A673 (cell line): ENCODE data around the gene GLO1. TPM values are rescaled to one million over a fixed set of nuclear protein-coding genes. Genes with fewer than 3 reads are reported as not detected.

Experiments used
- BruUV-seq: library from RNA; stranded (reverse); fragments of 400-500 nt; replicated peaks from 2 replicates; lab custom pipeline; 2021; lab: Mats Ljungman, UMichigan
- CTCF ChIA-PET: fragments of 300-600 bp; sonication (Branson Sonifier 250); formaldehyde crosslinking; loops from one replicate; lab custom pipeline; 2022; ENCODE audit warnings: antibody characterized with exemption; lab: Charles Lee
- POLR2A ChIA-PET: fragments of 300-600 bp; sonication (Branson Sonifier 250); formaldehyde crosslinking; loops from one replicate; lab custom pipeline; 2022; ENCODE audit warnings: antibody characterized with exemption; ENCODE audit not compliant: low non-redundant PET; lab: Charles Lee
- DNase-seq: peaks from one replicate; pipeline ENCODE4 v3.0.0-alpha.2; 2015; ENCODE audit warnings: low spot score
- H3K27ac ChIP-seq: fragments of 200-600 bp; sonication (generic); 2 replicates; pipeline ENCODE4 v1.5.1; 2016; ENCODE audit warnings: mixed run types, low read depth, mild to moderate bottlenecking, mixed read lengths, antibody characterized with exemption, low read length; ENCODE audit not compliant: poor library complexity, severe bottlenecking
- H3K27me3 ChIP-seq: fragments of 200-600 bp; sonication (generic); replicated peaks from 2 replicates; pipeline ENCODE4 v1.6.1; 2017; ENCODE audit warnings: mixed run types, low read depth, mild to moderate bottlenecking, mixed read lengths, antibody characterized with exemption, low read length; ENCODE audit not compliant: insufficient read depth, poor library complexity
- H3K36me3 ChIP-seq: fragments of 200-600 bp; sonication (generic); 2 replicates; pipeline ENCODE4 v1.6.1; 2016; ENCODE audit warnings: mixed run types, mild to moderate bottlenecking, mixed read lengths, antibody characterized with exemption, low read length; ENCODE audit not compliant: insufficient read depth, poor library complexity, severe bottlenecking
- H3K4me1 ChIP-seq: fragments of 200-600 bp; sonication (generic); 2 replicates; pipeline ENCODE4 v1.6.1; 2017; ENCODE audit warnings: mixed run types, mild to moderate bottlenecking, mixed read lengths, antibody characterized with exemption, low read length; ENCODE audit not compliant: insufficient read depth, poor library complexity, severe bottlenecking
- H3K4me3 ChIP-seq: fragments of 200-600 bp; sonication (generic); 2 replicates; pipeline ENCODE4 v1.5.1; 2016; ENCODE audit warnings: low read depth, mixed run types, mild to moderate bottlenecking, mixed read lengths, low read length; ENCODE audit not compliant: poor library complexity, severe bottlenecking
- H3K9me3 ChIP-seq: fragments of 200-600 bp; sonication (generic); 2 replicates; pipeline ENCODE4 v1.6.1; 2016; ENCODE audit warnings: mixed run types, low read depth, mild to moderate bottlenecking, mixed read lengths, antibody characterized with exemption, low read length; ENCODE audit not compliant: poor library complexity, severe bottlenecking
- CTCF ChIP-seq: fragments of 300-800, 200-600 bp; sonication (generic); conservative IDR thresholded peaks from 2 replicates; pipeline ENCODE4 v1.5.1; 2017; ENCODE audit warnings: low read depth, mild to moderate bottlenecking, antibody characterized with exemption, low read length, moderate library complexity, mixed read lengths
- EZH2 ChIP-seq: fragments of 200-600 bp; sonication (generic); IDR thresholded peaks from 2 replicates; pipeline ENCODE4 v1.6.1; 2017; ENCODE audit warnings: borderline replicate concordance, low read depth, mild to moderate bottlenecking, mixed read lengths, antibody characterized with exemption, low read length; ENCODE audit not compliant: poor library complexity, severe bottlenecking
- intact Hi-C: fragments of 100-400 bp; cut with micrococcal nuclease; formaldehyde crosslinking; loops from one replicate; pipeline ENCODE4 v1.10.0; 2022; ENCODE audit not compliant: unreplicated experiment
- total RNA-seq: library from RNA; stranded (reverse); gene quantifications from 2 replicates; pipeline ENCODE4 v1.2.3, GENCODE V29; 2021

The GLO1 gene
- total RNA-seq, 1 experiment from 2014 or later, result 183 TPM

- intact Hi-C loops, result no loop called here
- no peaks in the 10 kb centered on the region for H3K27me3 ChIP-seq
- H3K27ac ChIP-seq, result peak overlapping the region; percentile 18
- no peaks in the 10 kb centered on the region for H3K9me3 ChIP-seq
- BruUV-seq, result no TSS peak
- peaks cover 6% of the 10 kb centered on the region for H3K4me1 ChIP-seq
- ChIA-PET CTCF (no interaction called here), POLR2A (no interaction called here)
- no peak for TF ChIP-seq EZH2
- TF ChIP-seq CTCF, result no peak
- H3K4me3 ChIP-seq, result no peak overlapping the region
- DNase-seq, result no peak
- H3K36me3 ChIP-seq, result peaks cover 32% of the 10 kb centered on the region
These were observed 16.5 kb downstream of the GLO1 start for GRCh38 chr6:38686270-38687042.

DNA sequence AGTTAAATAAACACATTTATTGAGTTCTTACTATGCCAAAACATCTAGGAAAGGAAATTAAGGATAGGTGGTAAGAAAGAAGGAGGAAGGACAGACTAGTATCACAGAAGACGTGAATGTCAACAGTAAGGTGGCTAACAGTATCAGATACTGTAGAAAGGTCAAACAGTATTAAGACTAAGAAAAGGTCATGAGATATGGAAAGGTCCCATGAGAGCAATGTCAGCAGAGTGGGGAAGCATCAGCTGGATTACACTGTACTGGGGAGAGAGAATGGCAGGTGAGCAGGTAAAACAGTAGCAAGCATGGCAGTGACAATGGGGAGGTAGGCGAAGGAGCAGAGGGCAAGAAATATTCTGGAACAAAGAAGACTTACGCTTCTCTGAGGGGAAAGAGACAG is 18.0 kb downstream of the GLO1 start:
- ChIA-PET POLR2A (interaction anchor here (0.6 kb wide), 1 partner anchor 50 kb away, joined by 3 read pairs; no protein-coding TSS in a partner anchor), CTCF (no interaction called here)
- DNase-seq, result no peak
- intact Hi-C loops, result no loop called here
- no peaks in the 10 kb centered on the region for H3K9me3 ChIP-seq
- peaks cover 37% of the 10 kb centered on the region for H3K36me3 ChIP-seq
- H3K4me3 ChIP-seq, result no peak overlapping the region
- H3K27ac ChIP-seq, result no peak overlapping the region
- no TSS peak for BruUV-seq
- H3K4me1 ChIP-seq, result peaks cover 6% of the 10 kb centered on the region
- H3K27me3 ChIP-seq, result no peaks in the 10 kb centered on the region
- TF ChIP-seq EZH2 (no peak), CTCF (no peak)

DNA sequence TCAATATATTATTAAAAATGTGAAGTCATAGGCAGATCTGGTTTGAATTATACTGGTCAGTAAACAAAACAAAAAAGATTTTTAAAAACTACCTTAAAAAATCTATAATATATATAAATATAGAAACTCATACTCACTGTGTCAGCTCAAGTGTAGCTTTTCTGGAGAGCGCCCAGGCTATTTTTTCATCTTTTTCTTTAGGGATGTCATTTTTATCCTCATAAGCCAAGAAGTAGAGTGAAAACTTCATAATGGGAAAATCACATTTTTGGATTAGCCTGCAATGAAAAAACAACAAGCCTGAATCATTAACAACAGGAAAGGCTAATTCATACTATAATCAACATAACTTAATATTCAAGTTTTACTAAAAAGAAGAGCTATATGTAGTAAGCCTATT is 18.7 kb downstream of the GLO1 start:
- Histone ChIP-seq H3K27ac (no peak overlapping the region), H3K4me1 (peaks cover 6% of the 10 kb centered on the region), H3K36me3 (peaks cover 39% of the 10 kb centered on the region), H3K9me3 (no peaks in the 10 kb centered on the region), H3K27me3 (no peaks in the 10 kb centered on the region), H3K4me3 (no peak overlapping the region)
- intact Hi-C loops, result no loop called here
- POLR2A ChIA-PET, result interaction anchor here (0.6 kb wide), 1 partner anchor 50 kb away, joined by 3 read pairs; no protein-coding TSS in a partner anchor
- CTCF ChIA-PET, result no interaction called here
- TF ChIP-seq CTCF, result no peak
- TF ChIP-seq EZH2, result no peak
- no peak for DNase-seq
- BruUV-seq, result no TSS peak
